Transverse colon (tissue), 4 donors: Measurements from ENCODE around the gene TNFRSF18. TPM values are rescaled to one million over a fixed set of nuclear protein-coding genes. Genes with fewer than 3 reads are reported as not detected.

ENCODE experiments used
- DNase-seq: peaks from one replicate; pipeline ENCODE4 v3.0.0-alpha.2; 2019
- H3K27ac ChIP-seq, 4 donors: fragments of 200-600 bp; sonication (generic); 2 replicates each; pipeline ENCODE4 v1.5.1; 2016 to 2018; ENCODE audit warnings: inconsistent platforms in 4 of 4
- H3K27me3 ChIP-seq: fragments of 200-600 bp; sonication (generic); 2 replicates; pipeline ENCODE4 v1.5.1; 2017; ENCODE audit warnings: inconsistent platforms
- H3K36me3 ChIP-seq, 4 donors: fragments of 200-600 bp; sonication (generic); 2 replicates each; pipeline ENCODE4 v1.5.1; 2017 to 2019; ENCODE audit warnings: inconsistent platforms in 4 of 4
- H3K4me1 ChIP-seq, 4 donors: fragments of 200-600 bp; sonication (generic); 2 replicates each; pipeline ENCODE4 v1.5.1; 2017 to 2020; ENCODE audit warnings: inconsistent platforms in 4 of 4
- H3K4me3 ChIP-seq, 4 donors: fragments of 200-600 bp; sonication (generic); 1 replicate in 1 of 4; 2 replicates in 3 of 4; pipeline versions ENCODE4 v1.5.1 to v1.6.1; 2017 to 2019; ENCODE audit warnings: inconsistent platforms in 4 of 4
- H3K9me3 ChIP-seq, 2 donors: fragments of 200-600 bp; sonication (generic); 2 replicates each; pipeline ENCODE4 v1.5.1; 2017 to 2019; ENCODE audit warnings: inconsistent platforms in 2 of 2
- EP300 ChIP-seq: sonication (generic); formaldehyde crosslinking; IDR thresholded peaks from one replicate; pipeline ENCODE4 v1.6.1; 2017; ENCODE audit warnings: antibody characterized with exemption, low read depth
- POLR2A ChIP-seq: fragments of 450-650 bp; IDR thresholded peaks from one replicate; pipeline ENCODE4 v1.6.1; 2016; ENCODE audit warnings: antibody characterized with exemption, mild to moderate bottlenecking, moderate library complexity
- POLR2AphosphoS5 ChIP-seq, 3 donors: sonication (generic); formaldehyde crosslinking; IDR thresholded peaks; one replicate each; pipeline ENCODE4 v1.6.1; 2016; ENCODE audit warnings: antibody characterized with exemption in 3 of 3
- WGBS, 2 donors: methylation state at CpG; one replicate each; pipeline ENCODE4 v1.1.5; 2018; ENCODE audit warnings: low coverage in 1 of 2; 5-methylcytosine and 5-hydroxymethylcytosine counted together
- in situ Hi-C, 4 donors: fragments of 200-750 bp; cut with MboI; loops; one replicate each; pipeline versions ENCODE4 v1.15.0 to v1.15.1; 2017; ENCODE audit warnings: low sequenced_read_pairs in 3 of 4, low pct_ligation_motif_present in 1 of 4, low pct_unique_long_range_greater_than_20kb in 1 of 4
- intact Hi-C: fragments of 100-400 bp; cut with DNase I; formaldehyde crosslinking; loops from one replicate; pipeline ENCODE4 v1.15.1; 2023; ENCODE audit warnings: low total_unique reads
- total RNA-seq, 4 donors: library from RNA; depleted of rRNA; stranded (reverse); fragments of >200 nt; gene quantifications; one replicate each; pipeline ENCODE4 v1.1.0, GENCODE V29; 2016
- TF ChIP-seq, protein P1 (sequence below), 5 experiments: fragments of 200-600 bp in 3 of 5; fragments of 450-650 bp in 2 of 5; sonication (generic) in 3 of 5; IDR thresholded peaks; 1 replicate in 2 of 5; 2 replicates in 3 of 5; pipeline ENCODE4 v1.5.1; 2016 to 2017; ENCODE audit warnings: antibody characterized with exemption in 5 of 5, inconsistent platforms in 3 of 5, mild to moderate bottlenecking in 2 of 5, moderate library complexity in 1 of 5

Gene TNFRSF18
- total RNA-seq, 4 donors from 2014 or later: 3.3 to 7.9 TPM; not detected in 2

DNA sequence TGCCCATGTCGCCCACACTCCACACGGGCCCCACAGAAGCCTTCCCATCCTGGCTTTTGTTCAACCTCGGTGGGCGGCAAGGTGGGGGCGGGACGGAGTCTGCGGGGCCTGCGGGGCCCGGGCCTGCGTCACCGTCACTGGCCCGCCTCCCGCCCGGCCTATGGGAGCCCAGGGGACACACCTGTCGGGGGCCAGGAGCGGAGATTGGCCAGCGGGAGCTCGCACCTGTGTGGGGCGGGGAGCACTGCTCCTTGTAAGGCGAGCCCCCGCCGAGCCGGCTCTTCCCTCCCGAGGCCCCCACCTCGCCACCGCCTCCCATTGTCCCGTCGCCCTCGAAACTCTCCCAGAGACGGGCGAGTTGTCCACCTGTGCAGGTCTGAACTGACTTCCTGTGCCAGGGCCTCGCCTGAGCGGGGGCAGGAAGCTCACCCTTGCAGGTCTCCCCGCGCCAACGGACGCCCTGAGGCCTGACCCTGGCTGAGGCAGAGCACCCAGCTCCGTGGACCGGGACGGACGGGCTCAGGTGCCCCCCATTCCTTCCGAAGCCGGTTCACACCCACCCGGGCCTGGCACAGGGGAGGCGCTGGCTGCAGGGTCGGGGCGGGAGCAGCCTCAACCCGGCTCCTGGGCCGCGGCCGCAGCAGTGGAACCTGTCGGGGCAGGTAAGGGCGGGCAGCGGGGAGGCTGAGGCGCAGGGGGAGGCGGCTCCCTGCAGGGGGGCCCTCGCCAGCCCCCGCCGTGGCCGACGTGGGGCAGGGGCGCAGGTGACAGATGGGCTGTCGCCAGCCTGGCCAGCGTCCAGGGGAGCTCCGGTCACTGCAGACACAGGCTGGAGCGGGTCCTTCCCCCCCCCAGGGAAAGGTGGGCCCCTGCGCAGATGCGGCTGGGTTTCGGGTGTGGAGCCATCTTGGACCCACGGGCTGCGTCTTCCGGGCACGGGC, 43.5 kb downstream of the TNFRSF18 start:
- Histone ChIP-seq H3K27me3 (peaks cover 11% of the 10 kb centered on the region), H3K4me1 (peaks cover 9 to 65% (median 39%) of the 10 kb centered on the region in 4 donors)
- in situ Hi-C loops: no loop called here

DNA sequence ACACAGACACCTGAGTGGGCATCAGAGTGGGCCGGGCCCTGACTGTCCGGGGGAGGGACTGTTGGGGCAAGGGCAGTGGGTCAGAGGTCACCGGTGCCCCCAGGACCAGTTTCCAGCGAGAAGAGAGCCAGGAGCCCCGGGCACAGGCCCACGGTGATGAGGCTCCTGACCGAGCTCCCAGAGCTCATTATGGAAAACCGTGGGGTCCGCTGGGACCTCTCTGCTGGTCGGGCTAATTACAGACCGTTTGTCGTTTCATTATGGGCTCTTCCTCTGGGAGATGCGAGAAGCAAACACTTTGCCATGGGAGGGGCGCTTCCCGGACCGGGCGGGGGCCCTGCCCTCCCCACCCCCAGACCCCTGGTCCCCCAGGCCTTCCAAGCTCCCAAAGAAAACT, 44.7 kb downstream of the TNFRSF18 start:
- in situ Hi-C loops: no loop called here
- H3K9me3 ChIP-seq: no peaks in the 10 kb centered on the region
- intact Hi-C loops: no loop called here
- WGBS, 2 donors: 26% methylated on average over 17 of the region's 17 CpGs; no CpG with 5 or more reads in 1 of the 2 donors
- peaks cover 9 to 55% (median 40%) of the 10 kb centered on the region in 4 donors for H3K4me1 ChIP-seq
- peak overlapping the region; percentile 96 to 98 (median 97) for H3K27ac ChIP-seq
- peak overlapping the region in 2 of 4 donors; percentile 56 to 63 for H3K4me3 ChIP-seq
- DNase-seq: no peak
- TF ChIP-seq POLR2A: no peak
- TF ChIP-seq EP300: no peak
- TF ChIP-seq POLR2AphosphoS5 (IDR thresholded peaks at IDR 0.05): no peak
- TF ChIP-seq, protein P1, sequence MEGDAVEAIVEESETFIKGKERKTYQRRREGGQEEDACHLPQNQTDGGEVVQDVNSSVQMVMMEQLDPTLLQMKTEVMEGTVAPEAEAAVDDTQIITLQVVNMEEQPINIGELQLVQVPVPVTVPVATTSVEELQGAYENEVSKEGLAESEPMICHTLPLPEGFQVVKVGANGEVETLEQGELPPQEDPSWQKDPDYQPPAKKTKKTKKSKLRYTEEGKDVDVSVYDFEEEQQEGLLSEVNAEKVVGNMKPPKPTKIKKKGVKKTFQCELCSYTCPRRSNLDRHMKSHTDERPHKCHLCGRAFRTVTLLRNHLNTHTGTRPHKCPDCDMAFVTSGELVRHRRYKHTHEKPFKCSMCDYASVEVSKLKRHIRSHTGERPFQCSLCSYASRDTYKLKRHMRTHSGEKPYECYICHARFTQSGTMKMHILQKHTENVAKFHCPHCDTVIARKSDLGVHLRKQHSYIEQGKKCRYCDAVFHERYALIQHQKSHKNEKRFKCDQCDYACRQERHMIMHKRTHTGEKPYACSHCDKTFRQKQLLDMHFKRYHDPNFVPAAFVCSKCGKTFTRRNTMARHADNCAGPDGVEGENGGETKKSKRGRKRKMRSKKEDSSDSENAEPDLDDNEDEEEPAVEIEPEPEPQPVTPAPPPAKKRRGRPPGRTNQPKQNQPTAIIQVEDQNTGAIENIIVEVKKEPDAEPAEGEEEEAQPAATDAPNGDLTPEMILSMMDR (IDR thresholded peaks at IDR 0.05): no peak
- H3K36me3 ChIP-seq: no peaks in the 10 kb centered on the region
- peaks cover 3% of the 10 kb centered on the region for H3K27me3 ChIP-seq

More for the DNA sequence above, 43.5 kb downstream of the TNFRSF18 start:
- H3K36me3 ChIP-seq: no peaks in the 10 kb centered on the region
- DNase-seq: peak; percentile 92
- WGBS, 2 donors: 41% methylated on average over 42 of the region's 73 CpGs; no CpG with 5 or more reads in 1 of the 2 donors
- intact Hi-C loops: no loop called here
- peak overlapping the region; percentile 32 to 63 (median 50) for H3K4me3 ChIP-seq
- TF ChIP-seq POLR2A (peak; percentile 99), EP300 (no peak), POLR2AphosphoS5 (IDR thresholded peaks at IDR 0.05) (peak; percentile 65 to 97 (median 95))
- TF ChIP-seq, protein P1 (IDR thresholded peaks at IDR 0.05): peak in 1 of 5 experiments; percentile 2
- H3K27ac ChIP-seq: peak overlapping the region; percentile 96 to 98 (median 97)
- H3K9me3 ChIP-seq: no peaks in the 10 kb centered on the region

DNA sequence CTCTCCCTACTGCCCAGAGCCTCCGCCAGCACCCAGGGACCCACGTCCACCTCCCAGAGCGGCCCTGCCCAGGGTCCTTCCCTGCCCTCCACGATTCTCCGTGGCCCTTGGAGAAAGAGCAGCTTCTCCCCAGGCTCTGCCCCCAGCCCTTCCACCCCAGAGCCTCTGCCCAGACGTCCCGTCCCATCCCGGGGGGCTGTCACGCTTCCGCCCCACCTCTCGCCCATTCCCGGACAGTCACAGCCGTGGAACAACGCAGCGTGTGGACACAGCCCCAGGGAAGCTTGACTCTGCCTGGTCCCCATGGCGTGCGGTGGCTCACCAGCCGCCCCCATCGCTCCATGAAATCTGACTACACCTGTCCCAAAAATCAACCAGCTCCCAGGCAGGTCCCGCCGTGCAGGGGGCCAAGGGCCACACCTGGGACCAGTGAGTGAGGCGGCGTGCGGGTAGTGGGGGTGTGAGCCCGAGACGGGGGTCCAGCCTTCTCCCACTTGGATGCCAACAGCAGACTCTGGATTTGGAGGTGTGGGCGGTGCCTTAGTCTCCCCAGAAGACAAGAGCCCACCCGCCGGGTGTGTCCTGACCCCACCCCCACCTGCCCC, 45.2 kb downstream of the TNFRSF18 start:
- Histone ChIP-seq H3K4me3 (peak overlapping the region in 1 of 4 donors; percentile 56), H3K4me1 (peaks cover 9 to 50% (median 41%) of the 10 kb centered on the region in 4 donors), H3K27ac (peak overlapping the region; percentile 96 to 98 (median 97)), H3K36me3 (no peaks in the 10 kb centered on the region), H3K9me3 (no peaks in the 10 kb centered on the region), H3K27me3 (no peaks in the 10 kb centered on the region)
- no peak for DNase-seq
- WGBS, 2 donors: 65% methylated on average over 29 of the region's 29 CpGs; no CpG with 5 or more reads in 1 of the 2 donors
- intact Hi-C loops (no loop called here), in situ Hi-C loops (no loop called here)
- TF ChIP-seq POLR2AphosphoS5 (IDR thresholded peaks at IDR 0.05) (peak in 1 of 3 donors; percentile 7), EP300 (no peak), POLR2A (no peak)
- TF ChIP-seq, protein P1 (IDR thresholded peaks at IDR 0.05): no peak
